HEK293 (cell line): ENCODE results near the gene MRPL28.
"Not testable (repeated sequence)": the region's sequence is repeated elsewhere in the genome, so short reads cannot be mapped to it uniquely, and the experiment has no call there.

Experiments
- CTCF ChIA-PET: fragments of 350-600 bp; formaldehyde crosslinking; extraction: SDS; loops from one replicate; lab custom pipeline; 2021; ENCODE audit warnings: antibody characterized with exemption; lab: Yijun Ruan, JAX
- POLR2A ChIA-PET: fragments of 300-600 bp; formaldehyde crosslinking; extraction: SDS; loops from one replicate; lab custom pipeline; 2020; ENCODE audit warnings: antibody characterized with exemption, inconsistent platforms; lab: Yijun Ruan, JAX
- H3K27ac ChIP-seq: fragments of 200-500 bp; sonication (Bioruptor generic); 2 replicates; pipeline ENCODE4 v1.5.1; 2014; ENCODE audit warnings: low read depth, low read length, control low read depth, inconsistent platforms; ENCODE audit errors: extremely low read depth
- H3K36me3 ChIP-seq, 2 experiments: fragments of 200-500 bp in 1 of 2; sonication (Bioruptor generic) in 1 of 2; 1 replicate in 1 of 2; 2 replicates in 1 of 2; pipeline ENCODE4 v1.5.1; 2014 to 2017; ENCODE audit warnings: inconsistent platforms in 2 of 2, low read length in 2 of 2; ENCODE audit not compliant: control insufficient read depth in 2 of 2, insufficient read depth in 1 of 2
- H3K4me1 ChIP-seq: fragments of 200-500 bp; sonication (Bioruptor generic); 2 replicates; pipeline ENCODE4 v1.5.1; 2014; ENCODE audit warnings: mild to moderate bottlenecking, low read length, inconsistent platforms; ENCODE audit not compliant: control insufficient read depth, insufficient read depth
- H3K4me3 ChIP-seq: 2 replicates; pipeline ENCODE4 v1.5.1; 2011; ENCODE audit warnings: low read depth, mild to moderate bottlenecking, control low read depth, low read length, moderate library complexity
- H3K9me3 ChIP-seq: fragments of 200-500 bp; sonication (Bioruptor generic); 2 replicates; pipeline ENCODE4 v1.5.1; 2014; ENCODE audit warnings: low read depth, low read length, inconsistent platforms; ENCODE audit not compliant: control insufficient read depth, insufficient read depth
- BCL11B ChIP-seq: fragments of 450-650 bp; formaldehyde crosslinking; IDR thresholded peaks from 2 replicates; pipeline ENCODE4 v1.5.1; 2016; ENCODE audit warnings: low read depth, missing biosample characterization, missing genetic modification characterization
- EGR2 ChIP-seq: fragments of 450-650 bp; formaldehyde crosslinking; IDR thresholded peaks from 2 replicates; pipeline ENCODE4 v1.5.1; 2016; ENCODE audit warnings: low read depth, missing biosample characterization, missing genetic modification characterization
- KLF1 ChIP-seq: fragments of 450-650 bp; formaldehyde crosslinking; IDR thresholded peaks from 2 replicates; pipeline ENCODE4 v1.5.1; 2016; ENCODE audit warnings: missing biosample characterization, missing genetic modification characterization
- KLF10 ChIP-seq: fragments of 450-650 bp; IDR thresholded peaks from 2 replicates; pipeline ENCODE4 v1.5.1; 2018; ENCODE audit warnings: missing biosample characterization, mild to moderate bottlenecking, missing genetic modification characterization
- OSR2 ChIP-seq: fragments of 450-650 bp; formaldehyde crosslinking; IDR thresholded peaks from 2 replicates; pipeline ENCODE4 v1.5.1; 2016; ENCODE audit warnings: missing biosample characterization, missing genetic modification characterization
- SALL2 ChIP-seq: fragments of 450-650 bp; formaldehyde crosslinking; IDR thresholded peaks from 2 replicates; pipeline ENCODE4 v1.5.0; 2017; ENCODE audit warnings: missing biosample characterization, mild to moderate bottlenecking, missing genetic modification characterization, borderline replicate concordance
- SP2 ChIP-seq: fragments of 450-650 bp; formaldehyde crosslinking; IDR thresholded peaks from 2 replicates; pipeline ENCODE4 v1.5.1; 2016; ENCODE audit warnings: missing biosample characterization, missing genetic modification characterization
- ZFHX2 ChIP-seq: fragments of 450-650 bp; formaldehyde crosslinking; conservative IDR thresholded peaks from 2 replicates; pipeline ENCODE4 v1.5.1; 2016; ENCODE audit warnings: missing biosample characterization, missing genetic modification characterization
- ZNF157 ChIP-seq: fragments of 450-650 bp; formaldehyde crosslinking; IDR thresholded peaks from 2 replicates; pipeline ENCODE4 v1.5.1; 2016; ENCODE audit warnings: missing biosample characterization, missing genetic modification characterization
- ZNF19 ChIP-seq: fragments of 450-650 bp; formaldehyde crosslinking; IDR thresholded peaks from 2 replicates; pipeline ENCODE4; 2016; ENCODE audit warnings: missing biosample characterization, missing genetic modification characterization, low read depth
- ZNF449 ChIP-seq: fragments of 450-650 bp; formaldehyde crosslinking; IDR thresholded peaks from 2 replicates; pipeline ENCODE4 v1.5.1; 2017; ENCODE audit warnings: missing biosample characterization, mild to moderate bottlenecking, missing genetic modification characterization, moderate library complexity
- ZNF473 ChIP-seq: fragments of 450-650 bp; formaldehyde crosslinking; IDR thresholded peaks from 2 replicates; pipeline ENCODE4 v1.5.1; 2017; ENCODE audit warnings: missing biosample characterization, missing genetic modification characterization
- ZNF600 ChIP-seq: fragments of 450-650 bp; formaldehyde crosslinking; IDR thresholded peaks from 2 replicates; pipeline ENCODE4 v1.5.1; 2016; ENCODE audit warnings: missing biosample characterization, missing genetic modification characterization
- ZNF792 ChIP-seq: fragments of 450-650 bp; formaldehyde crosslinking; IDR thresholded peaks from 2 replicates; pipeline ENCODE4 v1.5.1; 2016; ENCODE audit warnings: missing biosample characterization, missing genetic modification characterization
- TF ChIP-seq, protein P1 (sequence below): fragments of 450-650 bp; formaldehyde crosslinking; IDR thresholded peaks from 2 replicates; pipeline ENCODE4 v1.5.1; 2016; ENCODE audit warnings: missing biosample characterization, missing genetic modification characterization, borderline replicate concordance

The MRPL28 gene

GRCh38 chr16:363110-363765, 7.1 kb downstream of the MRPL28 start:
- no peaks in the 10 kb centered on the region for H3K9me3 ChIP-seq
- H3K4me1 ChIP-seq: no peaks in the 10 kb centered on the region; the same call in 1 of the 2 replicates
- CTCF ChIA-PET: interaction anchor here (0.6 to 5.9 kb wide), 9 partner anchors 14 to 298 kb away, joined by 3 to 70 read pairs (median 14); no protein-coding TSS in a partner anchor
- TF ChIP-seq OSR2 (tag by site-specific recombination): no peak
- no peak for TF ChIP-seq ZNF19
- no peak for TF ChIP-seq ZNF157 (tag by site-specific recombination)
- no peak for TF ChIP-seq ZNF792 (tag by site-specific recombination)
- TF ChIP-seq EGR2 (tag by site-specific recombination): peak; percentile 52
- peak; percentile 13; the same call in 1 of the 2 replicates for TF ChIP-seq SP2 (tag by site-specific recombination)
- peak; percentile 62; the same call in 1 of the 2 replicates for TF ChIP-seq ZNF600 (tag by site-specific recombination)
- TF ChIP-seq BCL11B (tag by site-specific recombination): peak; percentile 77; the same call in 1 of the 2 replicates
- no peak for TF ChIP-seq ZNF473
- no peak for TF ChIP-seq SALL2
- no peak for TF ChIP-seq ZNF449 (tag by site-specific recombination)
- peak; percentile 41 for TF ChIP-seq ZFHX2
- TF ChIP-seq, protein P1, sequence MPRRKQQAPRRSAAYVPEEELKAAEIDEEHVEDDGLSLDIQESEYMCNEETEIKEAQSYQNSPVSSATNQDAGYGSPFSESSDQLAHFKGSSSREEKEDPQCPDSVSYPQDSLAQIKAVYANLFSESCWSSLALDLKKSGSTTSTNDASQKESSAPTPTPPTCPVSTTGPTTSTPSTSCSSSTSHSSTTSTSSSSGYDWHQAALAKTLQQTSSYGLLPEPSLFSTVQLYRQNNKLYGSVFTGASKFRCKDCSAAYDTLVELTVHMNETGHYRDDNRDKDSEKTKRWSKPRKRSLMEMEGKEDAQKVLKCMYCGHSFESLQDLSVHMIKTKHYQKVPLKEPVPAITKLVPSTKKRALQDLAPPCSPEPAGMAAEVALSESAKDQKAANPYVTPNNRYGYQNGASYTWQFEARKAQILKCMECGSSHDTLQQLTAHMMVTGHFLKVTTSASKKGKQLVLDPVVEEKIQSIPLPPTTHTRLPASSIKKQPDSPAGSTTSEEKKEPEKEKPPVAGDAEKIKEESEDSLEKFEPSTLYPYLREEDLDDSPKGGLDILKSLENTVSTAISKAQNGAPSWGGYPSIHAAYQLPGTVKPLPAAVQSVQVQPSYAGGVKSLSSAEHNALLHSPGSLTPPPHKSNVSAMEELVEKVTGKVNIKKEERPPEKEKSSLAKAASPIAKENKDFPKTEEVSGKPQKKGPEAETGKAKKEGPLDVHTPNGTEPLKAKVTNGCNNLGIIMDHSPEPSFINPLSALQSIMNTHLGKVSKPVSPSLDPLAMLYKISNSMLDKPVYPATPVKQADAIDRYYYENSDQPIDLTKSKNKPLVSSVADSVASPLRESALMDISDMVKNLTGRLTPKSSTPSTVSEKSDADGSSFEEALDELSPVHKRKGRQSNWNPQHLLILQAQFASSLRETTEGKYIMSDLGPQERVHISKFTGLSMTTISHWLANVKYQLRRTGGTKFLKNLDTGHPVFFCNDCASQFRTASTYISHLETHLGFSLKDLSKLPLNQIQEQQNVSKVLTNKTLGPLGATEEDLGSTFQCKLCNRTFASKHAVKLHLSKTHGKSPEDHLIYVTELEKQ (tag by site-specific recombination): no peak
- TF ChIP-seq KLF1 (tag by site-specific recombination): peak; percentile 29; the same call in 1 of the 2 replicates
- TF ChIP-seq KLF10 (tag by site-specific recombination): no peak
- peaks cover 6 to 23% of the 10 kb centered on the region in 2 experiments; a peak in 2 of 3 replicates for H3K36me3 ChIP-seq
- POLR2A ChIA-PET: interaction anchor here (0.6 kb wide), 1 partner anchor 121 kb away, joined by 3 read pairs; no protein-coding TSS in a partner anchor
- no peak overlapping the region for H3K27ac ChIP-seq
- no peak overlapping the region for H3K4me3 ChIP-seq

DNA sequence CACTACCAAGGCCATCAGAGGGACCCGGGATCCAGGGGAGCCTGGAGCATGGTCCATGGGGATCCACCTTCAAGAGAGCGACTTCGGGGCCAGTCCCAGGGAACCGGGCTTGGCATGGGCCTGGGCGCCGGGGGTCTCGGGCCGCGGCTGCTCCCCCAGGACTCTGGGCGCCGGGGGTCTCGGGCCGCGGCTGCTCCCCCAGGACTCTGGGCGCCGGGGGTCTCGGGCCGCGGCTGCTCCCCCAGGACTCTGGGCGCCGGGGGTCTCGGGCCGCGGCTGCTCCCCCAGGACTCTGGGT, 7.7 kb downstream of the MRPL28 start:
- not testable (repeated sequence) for H3K4me1 ChIP-seq

More for the DNA sequence above, 7.7 kb downstream of the MRPL28 start:
- not testable (repeated sequence) for H3K27ac ChIP-seq, H3K4me3 ChIP-seq, H3K9me3 ChIP-seq
- H3K36me3 ChIP-seq: peaks cover 6 to 17% of the 10 kb centered on the region in 2 experiments; a peak in 2 of 3 replicates
- CTCF ChIA-PET: interaction anchor here (0.5 to 5.9 kb wide), 30 partner anchors 8 to 300 kb away, joined by 3 to 70 read pairs (median 4); partner anchors contain the start of genes AXIN1, MRPL28 and RHBDF1
- POLR2A ChIA-PET: interaction anchor here (0.6 to 1.1 kb wide), 4 partner anchors 10 to 268 kb away, joined by 3 to 5 read pairs (median 3); partner anchors contain the start of gene AXIN1
